DND-41 (cell line): Measurements from ENCODE around the gene ZCCHC14.

Experiments used
- CTCF ChIP-seq: IDR thresholded peaks from 2 replicates; pipeline ENCODE4 v1.5.1; 2012; ENCODE audit warnings: borderline replicate concordance, low read length, moderate library complexity, mild to moderate bottlenecking; ENCODE audit not compliant: poor library complexity, severe bottlenecking; ENCODE audit errors: extremely low read depth
- EZH2 ChIP-seq: IDR thresholded peaks from 3 replicates; pipeline ENCODE4 v1.6.1; 2012; ENCODE audit warnings: borderline replicate concordance, low read depth, mild to moderate bottlenecking, moderate library complexity, low read length, inconsistent platforms; ENCODE audit not compliant: severe bottlenecking

DNA sequence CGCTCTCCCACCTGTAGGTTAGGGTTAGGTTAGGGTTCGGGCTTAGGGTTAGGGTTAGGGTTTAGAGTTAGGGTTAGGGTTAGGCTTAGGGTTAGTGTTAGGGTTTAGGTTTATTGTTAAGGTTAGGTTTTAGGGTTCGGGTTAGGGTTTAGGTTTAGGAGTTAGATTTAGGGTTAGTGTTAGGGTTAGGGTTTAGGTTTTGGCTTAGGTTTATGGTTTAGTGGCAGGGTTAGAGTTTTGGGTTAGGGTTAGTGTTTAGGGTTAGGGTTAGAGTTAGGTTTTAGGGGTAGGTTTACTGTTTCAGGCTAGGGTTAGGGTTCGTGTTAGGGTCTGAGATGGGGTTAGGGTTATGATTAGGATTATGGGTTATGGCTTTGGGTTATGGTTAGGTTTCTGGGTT is 31.6 kb upstream of the ZCCHC14 start:
- no peak for TF ChIP-seq CTCF
- TF ChIP-seq EZH2, result no peak
